Liver (tissue), 9 donors: ENCODE measurements around the gene BTNL2. TPM values are rescaled to one million over a fixed set of nuclear protein-coding genes. Genes with fewer than 3 reads are reported as not detected.

Experiments
- DNase-seq: peaks from one replicate; pipeline ENCODE4 v3.0.0-alpha.2; 2017; ENCODE audit warnings: low spot score
- H3K27ac ChIP-seq, 2 donors: one replicate each; pipeline ENCODE4 v1.7.0; 2013; ENCODE audit warnings: inconsistent platforms in 2 of 2, low read length in 2 of 2, control low read depth in 1 of 2, low read depth in 1 of 2, mild to moderate bottlenecking in 1 of 2
- H3K27me3 ChIP-seq, 4 donors: one replicate each; pipeline versions ENCODE4 v1.6.1 to v1.7.0; 2013; ENCODE audit warnings: low read length in 3 of 4, inconsistent platforms in 1 of 4, mild to moderate bottlenecking in 1 of 4, moderate library complexity in 1 of 4; ENCODE audit not compliant: control insufficient read depth in 4 of 4, insufficient read depth in 4 of 4
- H3K36me3 ChIP-seq, 4 donors: one replicate each; pipeline versions ENCODE4 v1.6.1 to v1.7.0; 2013; ENCODE audit warnings: low read length in 3 of 4, mild to moderate bottlenecking in 3 of 4, low read depth in 1 of 4, moderate library complexity in 1 of 4; ENCODE audit not compliant: control insufficient read depth in 4 of 4, insufficient read depth in 3 of 4
- H3K4me1 ChIP-seq, 4 donors: one replicate each; pipeline versions ENCODE4 v1.6.1 to v1.7.0; 2013; ENCODE audit warnings: low read length in 3 of 4, mild to moderate bottlenecking in 3 of 4, moderate library complexity in 1 of 4; ENCODE audit not compliant: control insufficient read depth in 4 of 4, insufficient read depth in 4 of 4
- H3K4me3 ChIP-seq, 3 donors: one replicate each; pipeline versions ENCODE4 v1.6.1 to v1.7.0; 2013; ENCODE audit warnings: low read length in 3 of 3, control low read depth in 1 of 3, low read depth in 1 of 3, mild to moderate bottlenecking in 1 of 3
- H3K9ac ChIP-seq, 2 donors: one replicate each; pipeline ENCODE4 v1.7.0; 2013; ENCODE audit warnings: low read length in 2 of 2, mild to moderate bottlenecking in 2 of 2, moderate library complexity in 2 of 2, control low read depth in 1 of 2, low read depth in 1 of 2
- H3K9me3 ChIP-seq, 4 donors: one replicate each; pipeline versions ENCODE4 v1.6.1 to v1.7.0; 2013; ENCODE audit warnings: low read length in 3 of 4; ENCODE audit not compliant: control insufficient read depth in 4 of 4
- ATF3 ChIP-seq: IDR thresholded peaks from 2 replicates; pipeline ENCODE4 v1.6.1; 2016; ENCODE audit warnings: antibody characterized with exemption
- CTCF ChIP-seq: fragments of 150-350 bp; IDR thresholded peaks from 2 replicates; pipeline ENCODE4 v1.5.1; 2017; ENCODE audit warnings: improper control_type of control experiment, low read depth, low read length; ENCODE audit not compliant: missing input control
- EGR1 ChIP-seq, 2 donors: IDR thresholded peaks; 2 replicates each; pipeline ENCODE4 v1.6.1; 2016 to 2018; ENCODE audit warnings: antibody characterized with exemption in 2 of 2, low read depth in 2 of 2
- FOXA1 ChIP-seq: IDR thresholded peaks from 2 replicates; pipeline ENCODE4 v1.6.1; 2016; ENCODE audit warnings: antibody characterized with exemption
- FOXA2 ChIP-seq: IDR thresholded peaks from 2 replicates; pipeline ENCODE4 v1.6.1; 2016; ENCODE audit warnings: antibody characterized with exemption
- GABPA ChIP-seq, 2 donors: IDR thresholded peaks in 1 of 2; conservative IDR thresholded peaks in 1 of 2; 2 replicates each; pipeline ENCODE4 v1.6.1; 2016; ENCODE audit warnings: antibody characterized with exemption in 2 of 2, mild to moderate bottlenecking in 1 of 2, moderate library complexity in 1 of 2
- HNF4A ChIP-seq, 2 donors: conservative IDR thresholded peaks; 2 replicates each; pipeline ENCODE4 v1.6.1; 2016; ENCODE audit warnings: antibody characterized with exemption in 2 of 2, mild to moderate bottlenecking in 2 of 2
- HNF4G ChIP-seq: IDR thresholded peaks from 2 replicates; pipeline ENCODE4 v1.6.1; 2016; ENCODE audit warnings: antibody characterized with exemption
- JUND ChIP-seq, 2 donors: IDR thresholded peaks; 2 replicates each; pipeline ENCODE4 v1.6.1; 2016; ENCODE audit warnings: antibody characterized with exemption in 2 of 2
- MAX ChIP-seq: IDR thresholded peaks from 2 replicates; pipeline ENCODE4 v1.6.1; 2016; ENCODE audit warnings: antibody characterized with exemption
- NR2F2 ChIP-seq: IDR thresholded peaks from 2 replicates; pipeline ENCODE4 v1.6.1; 2016; ENCODE audit warnings: antibody characterized with exemption
- RAD21 ChIP-seq, 2 donors: IDR thresholded peaks; 2 replicates each; pipeline ENCODE4 v1.6.1; 2016; ENCODE audit warnings: antibody characterized with exemption in 2 of 2, mild to moderate bottlenecking in 2 of 2
- REST ChIP-seq: IDR thresholded peaks from 2 replicates; pipeline ENCODE4 v1.6.1; 2016; ENCODE audit warnings: antibody characterized with exemption, mild to moderate bottlenecking
- RXRA ChIP-seq, 2 donors: IDR thresholded peaks; 2 replicates each; pipeline ENCODE4 v1.6.1; 2017 to 2018; ENCODE audit warnings: antibody characterized with exemption in 2 of 2, mild to moderate bottlenecking in 1 of 2
- SP1 ChIP-seq: IDR thresholded peaks from 2 replicates; pipeline ENCODE4 v1.6.1; 2018; ENCODE audit warnings: antibody characterized with exemption, mild to moderate bottlenecking
- TAF1 ChIP-seq: conservative IDR thresholded peaks from 2 replicates; pipeline ENCODE4 v1.6.1; 2016; ENCODE audit warnings: antibody characterized with exemption, mild to moderate bottlenecking
- YY1 ChIP-seq: IDR thresholded peaks from 2 replicates; pipeline ENCODE4 v1.6.1; 2016; ENCODE audit warnings: antibody characterized with exemption, mild to moderate bottlenecking
- ZBTB33 ChIP-seq: IDR thresholded peaks from 2 replicates; pipeline ENCODE4 v1.6.1; 2016; ENCODE audit warnings: antibody characterized with exemption
- WGBS: extraction: QIAGEN DNeasy Blood & Tissue Kit; methylation state at CpG from one replicate; pipeline ENCODE4 v1.1.7; 2013; 5-methylcytosine and 5-hydroxymethylcytosine counted together
- polyA plus RNA-seq, 2 donors: library from polyadenylated mRNA; stranded (reverse) in 1 of 2; unstranded in 1 of 2; fragments of 200-250 nt in 1 of 2; fragments of >200 nt in 1 of 2; fragmentation: Nextera tagmentation in 1 of 2; extraction: Ambion mirVana in 1 of 2; gene quantifications; one replicate each; pipeline versions ENCODE4 v1.2.1 to v1.2.3, GENCODE V29; 2013 to 2015
- total RNA-seq, 2 donors: library from RNA; depleted of rRNA; stranded (reverse); fragments of >200 nt; gene quantifications; one replicate each; pipeline ENCODE4 v1.2.3, GENCODE V29; 2014
- donor health status: healthy.
- donor health status: healthy.
- donor health status: healthy.
- donor health status: healthy.
- donor health status: healthy.

Gene BTNL2
- total and polyA plus RNA-seq, 4 donors = not detected

GRCh38 chr6:32355018-32355417 is 52.0 kb downstream of the BTNL2 start:
- TF ChIP-seq TAF1 = no peak
- TF ChIP-seq ATF3 = no peak
- TF ChIP-seq HNF4G = no peak
- no peak for TF ChIP-seq EGR1 (IDR thresholded peaks at IDR 0.05; ENCODE audit: low read depth in 2 of 2)
- TF ChIP-seq RXRA (IDR thresholded peaks at IDR 0.05) = no peak
- TF ChIP-seq YY1 = no peak
- no peak for TF ChIP-seq ZBTB33
- no peak for TF ChIP-seq REST
- no peaks in the 10 kb centered on the region for H3K4me1 ChIP-seq
- no peak overlapping the region for H3K9ac ChIP-seq
- H3K36me3 ChIP-seq = no peaks in the 10 kb centered on the region
- H3K27ac ChIP-seq = no peak overlapping the region
- H3K27me3 ChIP-seq = peaks cover 0 to 2% (median 0%) of the 10 kb centered on the region in 4 donors
- H3K9me3 ChIP-seq = no peaks in the 10 kb centered on the region
- DNase-seq = no peak
- 49% methylated on average over 1 of the region's 1 CpG for WGBS
- no peak overlapping the region for H3K4me3 ChIP-seq

- H3K36me3 ChIP-seq = no peaks in the 10 kb centered on the region
- no peaks in the 10 kb centered on the region for H3K9me3 ChIP-seq
- H3K27ac ChIP-seq = no peak overlapping the region
- H3K9ac ChIP-seq = no peak overlapping the region
- no peak for DNase-seq
- TF ChIP-seq RAD21 (IDR thresholded peaks at IDR 0.05) = no peak
- TF ChIP-seq TAF1 = no peak
- no peak for TF ChIP-seq FOXA2
- no peak for TF ChIP-seq FOXA1
- TF ChIP-seq HNF4G = no peak
- no peak for TF ChIP-seq NR2F2
- no peak for TF ChIP-seq REST
- no peak for TF ChIP-seq RXRA (IDR thresholded peaks at IDR 0.05)
- TF ChIP-seq SP1 = no peak
- no peak for TF ChIP-seq ZBTB33
- TF ChIP-seq EGR1 (IDR thresholded peaks at IDR 0.05; ENCODE audit: low read depth in 2 of 2) = no peak
- no peak for TF ChIP-seq YY1
- TF ChIP-seq ATF3 = no peak
- TF ChIP-seq GABPA (IDR thresholded peaks at IDR 0.05 in 1 of 2, conservative IDR thresholded peaks at IDR 0.05 in 1 of 2) = no peak
- no peak for TF ChIP-seq HNF4A (conservative IDR thresholded peaks at IDR 0.05)
- no peak for TF ChIP-seq CTCF
- TF ChIP-seq JUND (IDR thresholded peaks at IDR 0.05) = no peak
- no peak for TF ChIP-seq MAX
- no peak overlapping the region for H3K4me3 ChIP-seq
- peaks cover 0 to 2% (median 0%) of the 10 kb centered on the region in 4 donors for H3K27me3 ChIP-seq
- WGBS = 76% methylated on average over 2 of the region's 2 CpGs
- no peaks in the 10 kb centered on the region for H3K4me1 ChIP-seq
Observed at GRCh38 chr6:32353348-32353747, 53.6 kb downstream of the BTNL2 start.
